Measurements from ENCODE around the gene RBBP6. TPM values are rescaled to one million over a fixed set of nuclear protein-coding genes. Genes with fewer than 3 reads are reported as not detected.
"Not testable (repeated sequence)": the region's sequence is repeated elsewhere in the genome, so short reads cannot be mapped to it uniquely, and the experiment has no call there.

The RBBP6 gene, protein sequence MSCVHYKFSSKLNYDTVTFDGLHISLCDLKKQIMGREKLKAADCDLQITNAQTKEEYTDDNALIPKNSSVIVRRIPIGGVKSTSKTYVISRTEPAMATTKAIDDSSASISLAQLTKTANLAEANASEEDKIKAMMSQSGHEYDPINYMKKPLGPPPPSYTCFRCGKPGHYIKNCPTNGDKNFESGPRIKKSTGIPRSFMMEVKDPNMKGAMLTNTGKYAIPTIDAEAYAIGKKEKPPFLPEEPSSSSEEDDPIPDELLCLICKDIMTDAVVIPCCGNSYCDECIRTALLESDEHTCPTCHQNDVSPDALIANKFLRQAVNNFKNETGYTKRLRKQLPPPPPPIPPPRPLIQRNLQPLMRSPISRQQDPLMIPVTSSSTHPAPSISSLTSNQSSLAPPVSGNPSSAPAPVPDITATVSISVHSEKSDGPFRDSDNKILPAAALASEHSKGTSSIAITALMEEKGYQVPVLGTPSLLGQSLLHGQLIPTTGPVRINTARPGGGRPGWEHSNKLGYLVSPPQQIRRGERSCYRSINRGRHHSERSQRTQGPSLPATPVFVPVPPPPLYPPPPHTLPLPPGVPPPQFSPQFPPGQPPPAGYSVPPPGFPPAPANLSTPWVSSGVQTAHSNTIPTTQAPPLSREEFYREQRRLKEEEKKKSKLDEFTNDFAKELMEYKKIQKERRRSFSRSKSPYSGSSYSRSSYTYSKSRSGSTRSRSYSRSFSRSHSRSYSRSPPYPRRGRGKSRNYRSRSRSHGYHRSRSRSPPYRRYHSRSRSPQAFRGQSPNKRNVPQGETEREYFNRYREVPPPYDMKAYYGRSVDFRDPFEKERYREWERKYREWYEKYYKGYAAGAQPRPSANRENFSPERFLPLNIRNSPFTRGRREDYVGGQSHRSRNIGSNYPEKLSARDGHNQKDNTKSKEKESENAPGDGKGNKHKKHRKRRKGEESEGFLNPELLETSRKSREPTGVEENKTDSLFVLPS (N-terminal part only)
- 35.5 TPM for total RNA-seq

DNA sequence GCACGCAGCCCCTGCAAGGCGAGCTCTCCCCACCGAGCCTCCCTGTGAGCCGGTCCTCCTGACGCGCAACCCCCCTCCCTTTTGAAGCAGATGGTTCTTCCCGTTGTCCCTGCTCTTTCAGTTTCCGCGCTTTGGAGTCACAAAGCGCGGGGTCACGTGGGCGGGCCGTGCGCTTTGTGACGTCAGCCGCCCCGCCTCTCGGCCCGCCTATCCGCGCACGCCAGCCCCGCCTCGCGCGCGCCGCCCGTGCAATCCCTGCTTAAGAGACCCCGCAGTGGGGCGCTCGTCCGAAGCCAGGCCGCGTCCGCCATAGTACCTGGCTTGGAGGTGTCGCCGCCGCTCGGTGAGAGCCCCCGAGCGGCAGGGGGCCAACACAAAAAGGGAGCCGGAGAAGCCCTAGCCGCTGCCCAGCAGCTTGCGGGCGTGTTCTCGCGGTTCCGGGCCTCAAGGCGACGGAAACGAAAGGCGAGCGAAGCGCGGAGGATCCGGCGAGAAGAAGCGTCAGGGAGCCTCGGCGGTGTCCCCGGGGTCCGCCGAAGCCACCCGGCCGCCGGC, at the start of gene RBBP6:
RBBP6 (plus strand) TSS at position 272 of the 555 bp plus-strand sequence. CDS start 1,061 bp downstream, outside the sequence.
- no peak for FAIRE-seq
- peak; percentile 91 to 93 for DNase-seq (ENCODE audit: low spot score in 2 of 2)

DNA sequence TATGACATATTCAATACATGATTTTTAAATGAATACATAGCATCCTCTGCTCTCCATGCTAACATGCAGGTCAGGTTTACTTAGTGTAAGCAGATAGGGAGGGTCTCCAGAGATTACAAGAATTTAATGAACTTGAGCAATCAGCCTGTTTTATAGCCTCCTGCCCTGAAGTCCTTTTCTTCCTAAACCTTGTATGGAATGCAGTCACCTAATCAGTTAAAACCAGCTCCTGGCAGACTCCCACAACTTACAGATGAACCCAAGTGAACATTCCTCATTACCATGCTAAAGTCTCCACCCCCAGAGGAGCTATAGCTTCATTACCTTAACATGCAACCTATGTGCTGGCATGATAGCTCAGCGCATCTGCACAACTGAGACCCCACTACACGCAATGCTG, 48.5 kb upstream of the RBBP6 start:
- FAIRE-seq: no peak
- DNase-seq (ENCODE audit: low spot score in 2 of 2): no peak

DNA sequence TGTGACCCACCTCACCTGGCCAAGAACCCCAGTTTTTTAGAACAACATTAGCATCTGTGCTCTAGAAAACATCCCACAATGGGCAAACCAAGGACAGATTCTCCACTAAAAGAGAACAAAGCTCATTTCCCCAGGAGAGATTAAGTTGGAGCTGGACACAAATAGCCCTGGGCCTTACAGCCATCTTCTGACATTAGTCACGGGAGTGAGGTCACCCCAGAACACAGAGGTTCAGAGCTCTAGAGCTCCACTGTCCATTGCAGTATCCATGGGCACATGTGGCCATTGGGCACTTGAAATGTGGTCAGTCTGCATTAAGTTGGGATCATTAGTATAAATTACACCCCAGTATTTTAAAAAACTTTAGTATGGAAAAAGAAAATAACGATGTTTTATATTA, 47.6 kb upstream of the RBBP6 start:
- FAIRE-seq: no peak
- DNase-seq (ENCODE audit: low spot score in 2 of 2): no peak

DNA sequence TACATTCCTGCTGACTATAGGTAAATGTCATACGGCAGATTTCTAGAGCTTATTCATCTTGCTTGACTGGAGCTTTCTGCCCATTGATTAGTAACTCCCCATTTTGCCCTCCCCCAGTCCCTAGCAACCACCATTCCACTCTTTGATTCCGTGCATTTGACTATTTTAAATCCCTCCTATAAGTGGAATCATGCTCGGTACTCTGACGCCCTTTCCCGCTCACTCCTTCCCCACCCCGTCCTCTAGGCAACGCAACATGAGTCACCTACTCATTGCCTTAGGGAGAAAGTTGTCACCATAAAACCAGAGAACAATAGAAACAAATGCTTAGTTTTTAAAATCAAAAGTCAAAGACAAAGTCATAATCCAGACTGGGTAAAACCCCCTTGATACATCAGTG, 45.5 kb upstream of the RBBP6 start:
- FAIRE-seq: no peak
- no peak for DNase-seq (ENCODE audit: low spot score in 2 of 2)

DNA sequence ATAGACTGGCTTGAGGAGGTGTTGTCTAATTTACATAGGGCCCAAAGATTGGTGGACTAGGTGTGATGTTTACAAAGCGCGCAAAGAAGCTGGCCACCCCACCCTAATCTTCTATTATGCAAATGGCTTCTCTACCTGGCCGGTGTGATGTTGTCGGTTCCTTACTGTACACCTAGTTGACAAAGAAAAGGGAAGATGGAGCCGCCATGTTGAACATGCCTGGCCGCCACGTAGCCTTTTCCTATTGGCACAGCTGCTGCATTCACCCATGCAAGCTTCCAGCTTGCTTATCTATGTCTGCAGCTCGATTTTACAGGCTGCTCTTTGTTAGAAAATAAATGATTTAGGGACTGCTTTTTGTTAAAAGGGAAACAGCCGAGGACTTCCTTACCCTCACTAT, 44.2 kb upstream of the RBBP6 start:
- DNase-seq (ENCODE audit: low spot score in 2 of 2); FAIRE-seq: not testable (repeated sequence)

DNA sequence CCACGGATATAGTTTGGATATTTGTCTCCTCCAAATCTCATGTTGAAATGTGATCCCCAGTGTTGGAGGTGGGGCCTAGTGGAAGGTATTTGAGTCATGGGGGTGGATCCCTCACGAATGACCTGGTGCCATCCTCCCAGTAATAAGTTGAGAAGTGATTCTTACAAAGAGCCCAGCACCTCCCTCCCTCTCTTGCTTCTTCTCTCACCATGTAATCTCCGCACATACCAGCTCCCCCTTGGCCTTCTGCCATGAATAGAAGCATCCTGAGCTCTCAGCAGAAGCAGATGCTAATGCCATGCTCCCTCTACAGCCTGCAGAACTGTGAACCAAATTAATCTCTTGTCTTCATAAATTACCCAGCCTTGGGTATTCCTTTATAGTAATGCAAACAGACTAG, 41.9 kb upstream of the RBBP6 start:
- DNase-seq (ENCODE audit: low spot score in 2 of 2) (no peak), FAIRE-seq (no peak)

DNA sequence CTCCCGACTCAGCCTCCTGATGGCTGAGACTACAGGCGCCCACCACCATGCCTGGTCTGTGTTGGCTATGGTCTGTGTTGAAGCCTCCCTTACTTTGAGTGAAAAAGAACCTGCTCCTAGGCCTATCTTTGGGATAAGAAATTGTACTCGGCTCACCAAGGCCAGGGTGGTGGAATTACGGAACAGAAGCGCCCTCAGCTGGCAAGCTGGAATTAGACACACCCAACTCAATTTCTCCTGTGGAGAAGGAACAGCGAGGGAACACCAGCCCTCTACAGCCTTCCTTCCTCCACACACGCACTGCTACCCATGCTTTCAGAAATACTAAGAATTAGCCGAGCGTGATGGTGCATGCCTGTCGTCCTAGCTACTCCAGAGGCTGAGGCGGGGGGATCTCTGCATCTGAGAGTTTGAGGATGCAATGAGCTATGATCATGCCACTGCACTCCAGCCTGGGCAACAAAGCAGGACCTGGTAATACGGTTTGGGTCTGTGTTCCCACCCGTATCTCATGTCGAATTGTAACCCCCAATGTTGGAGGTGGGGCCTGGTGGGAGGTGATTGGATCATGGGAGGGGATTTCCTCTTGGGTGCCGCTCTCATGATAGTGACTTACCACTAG, 40.1 kb upstream of the RBBP6 start:
- DNase-seq (ENCODE audit: low spot score in 2 of 2) (peak in 1 of 2 donors; percentile 49), FAIRE-seq (no peak)

DNA sequence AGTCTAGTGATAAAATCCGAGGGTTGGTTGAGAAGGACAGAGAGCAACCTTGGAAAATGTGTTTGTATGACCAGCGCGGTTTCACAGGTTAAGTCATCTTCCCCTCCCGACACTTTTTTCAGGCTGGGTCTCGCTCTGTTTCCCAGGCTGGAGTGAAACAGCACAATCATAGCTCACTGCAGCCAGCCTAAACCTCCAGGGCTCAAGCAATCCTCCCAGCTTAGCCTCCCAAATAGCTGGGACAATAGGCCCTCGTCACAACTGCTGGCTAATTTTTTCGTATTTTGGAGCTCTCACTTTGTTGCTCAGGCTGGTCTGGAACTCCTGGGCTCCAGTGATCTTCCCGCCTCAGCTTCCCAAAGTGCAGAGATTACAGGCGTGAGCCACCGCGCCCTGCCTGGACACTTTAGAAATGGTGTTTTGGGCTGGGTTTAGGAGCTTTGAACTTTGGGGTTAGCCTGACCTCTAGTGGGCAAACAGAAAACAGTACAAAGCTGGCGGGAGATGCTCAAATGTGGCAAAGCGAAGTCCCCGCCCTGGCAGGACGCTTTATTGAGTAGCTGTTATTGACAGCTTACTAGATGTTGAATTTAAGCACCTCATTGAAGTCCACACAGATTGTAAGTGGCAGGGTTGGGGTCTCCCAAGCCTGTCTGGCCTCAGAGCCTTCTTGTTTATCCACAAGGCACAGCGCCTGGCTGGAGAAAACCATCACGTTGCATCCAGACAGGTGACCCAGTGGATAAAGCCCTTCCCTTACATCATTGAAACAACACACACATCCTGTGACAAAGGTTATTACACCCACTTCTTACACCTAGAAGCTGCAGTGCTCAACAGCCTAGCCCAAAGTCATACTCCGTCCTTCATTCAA, 34.7 kb upstream of the RBBP6 start:
- FAIRE-seq (no peak), DNase-seq (ENCODE audit: low spot score in 2 of 2) (peak; percentile 27 to 65)

DNA sequence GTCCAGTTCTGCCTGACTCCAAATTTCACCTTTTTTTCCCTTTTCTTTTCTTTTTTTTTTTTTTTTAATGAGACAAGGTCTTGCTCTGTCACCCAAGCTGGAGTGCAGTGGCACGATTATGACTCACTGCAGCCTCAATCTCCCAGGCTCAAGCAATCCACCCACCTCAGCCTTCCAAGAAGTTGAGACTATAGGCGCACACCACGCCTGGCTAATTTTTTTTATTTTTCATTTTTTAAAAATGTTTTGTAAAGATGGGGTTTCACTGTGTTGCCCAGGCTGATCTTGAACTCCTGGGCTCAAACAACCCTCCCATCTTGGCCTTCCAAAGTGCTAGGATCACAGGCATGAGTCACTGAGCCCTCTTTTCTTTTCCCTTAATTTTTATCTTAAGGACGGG, 33.4 kb upstream of the RBBP6 start:
- FAIRE-seq (no peak), DNase-seq (ENCODE audit: low spot score in 2 of 2) (no peak)

DNA sequence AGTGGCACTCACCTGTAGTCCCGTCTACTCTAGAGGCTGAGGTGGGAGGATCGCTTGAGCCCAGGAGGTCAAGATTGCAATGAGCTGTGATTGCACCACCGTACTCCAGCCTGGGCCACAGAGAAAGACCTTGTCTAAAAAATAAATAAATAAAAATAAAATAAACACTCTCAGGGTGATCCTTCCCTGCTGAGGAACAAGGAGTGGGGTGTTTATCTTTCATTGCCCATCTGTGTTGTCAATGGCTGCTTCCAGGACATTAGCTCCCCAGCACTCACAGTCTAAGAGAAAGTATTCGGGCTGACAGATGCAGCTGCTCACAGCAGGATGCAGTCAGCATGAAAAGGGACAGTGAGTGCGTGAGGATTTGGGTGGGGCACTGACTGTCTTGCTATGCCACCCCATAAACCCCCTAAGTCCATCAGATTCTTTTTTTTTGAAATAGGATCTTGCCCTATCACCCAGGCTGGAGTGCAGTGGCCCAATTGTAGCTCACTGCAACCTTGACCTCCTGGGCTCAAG, 31.3 kb upstream of the RBBP6 start:
- DNase-seq (ENCODE audit: low spot score in 2 of 2) (no peak), FAIRE-seq (no peak)

DNA sequence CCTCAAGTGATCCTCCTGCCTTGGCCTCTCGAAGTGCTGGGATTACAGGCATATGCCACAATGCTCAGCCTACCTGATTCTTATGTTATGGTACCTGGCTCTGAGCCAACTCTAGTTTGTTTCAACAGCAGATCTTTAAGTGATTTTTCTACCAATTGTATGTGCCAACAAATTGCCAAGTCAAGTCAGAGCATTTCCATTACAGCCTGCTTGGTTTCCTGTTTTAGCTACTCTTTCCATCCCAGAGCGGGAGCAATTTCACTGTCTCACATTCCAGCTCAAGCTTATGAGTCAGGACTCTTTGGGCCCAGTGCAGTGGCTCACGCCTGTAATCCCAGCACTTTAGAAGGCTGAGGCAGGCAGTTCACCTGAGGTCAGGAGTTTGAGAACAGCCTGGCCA, 30.8 kb upstream of the RBBP6 start:
- FAIRE-seq: no peak
- DNase-seq (ENCODE audit: low spot score in 2 of 2): no peak

DNA sequence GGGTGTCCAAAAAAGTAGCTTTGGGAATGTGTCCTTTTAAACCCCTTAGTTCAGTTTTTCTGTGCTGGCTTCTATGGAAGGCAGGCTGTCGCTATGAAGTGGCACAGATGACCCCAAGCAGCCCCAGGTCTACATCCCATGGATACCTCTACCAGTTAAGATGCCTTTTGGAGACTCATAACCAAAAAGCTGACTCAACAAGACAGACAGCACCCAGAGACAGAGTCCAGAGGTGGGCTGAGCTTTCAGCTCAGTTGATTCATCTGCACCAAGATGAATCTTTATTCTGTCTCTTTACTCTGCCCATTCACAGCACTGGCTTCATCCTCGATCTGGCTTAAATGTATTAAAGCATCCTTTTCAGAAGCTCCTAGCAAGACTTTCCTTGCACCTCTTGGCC, 29.8 kb upstream of the RBBP6 start:
- FAIRE-seq (no peak), DNase-seq (ENCODE audit: low spot score in 2 of 2) (no peak)

DNA sequence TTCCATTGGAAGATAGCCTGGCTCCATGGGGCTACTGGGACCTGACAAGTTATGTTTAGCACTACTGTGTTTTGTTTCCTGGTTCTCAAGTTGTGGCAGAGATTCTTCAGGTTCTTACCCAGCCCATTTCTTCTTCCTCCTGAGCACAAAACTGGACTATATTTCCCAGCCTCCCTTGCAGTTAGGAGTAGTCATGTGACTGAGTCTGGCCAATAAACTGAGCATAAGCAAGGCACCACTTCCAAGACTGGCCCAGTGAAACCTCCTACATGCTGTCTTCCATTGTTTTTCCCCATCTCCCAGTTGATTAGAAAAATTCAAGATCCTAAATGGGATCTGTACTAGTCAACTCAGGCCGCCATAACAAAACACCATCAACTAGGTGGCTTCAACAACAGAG, 28.2 kb upstream of the RBBP6 start:
- DNase-seq (ENCODE audit: low spot score in 2 of 2): no peak
- no peak for FAIRE-seq

DNA sequence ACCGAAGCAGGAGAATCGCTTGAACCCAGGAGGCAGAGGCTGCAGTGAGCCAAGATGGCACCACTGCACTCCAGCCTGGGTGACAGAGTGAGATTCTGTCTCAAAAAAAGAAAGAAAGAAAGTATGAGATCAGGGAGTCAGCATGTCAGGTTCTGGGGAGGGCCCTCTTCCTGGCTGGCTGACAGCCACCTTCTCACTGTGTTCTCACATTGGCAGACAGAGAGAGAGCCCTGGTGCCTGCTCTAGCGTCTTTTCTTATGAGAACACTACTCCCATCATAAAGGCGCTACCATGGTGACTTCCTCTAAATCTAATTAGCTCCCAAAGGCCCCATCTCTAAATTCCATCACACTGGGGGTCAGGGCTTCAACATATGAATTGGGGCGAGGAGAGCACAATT, 27.6 kb upstream of the RBBP6 start:
- FAIRE-seq (no peak), DNase-seq (ENCODE audit: low spot score in 2 of 2) (no peak)

DNA sequence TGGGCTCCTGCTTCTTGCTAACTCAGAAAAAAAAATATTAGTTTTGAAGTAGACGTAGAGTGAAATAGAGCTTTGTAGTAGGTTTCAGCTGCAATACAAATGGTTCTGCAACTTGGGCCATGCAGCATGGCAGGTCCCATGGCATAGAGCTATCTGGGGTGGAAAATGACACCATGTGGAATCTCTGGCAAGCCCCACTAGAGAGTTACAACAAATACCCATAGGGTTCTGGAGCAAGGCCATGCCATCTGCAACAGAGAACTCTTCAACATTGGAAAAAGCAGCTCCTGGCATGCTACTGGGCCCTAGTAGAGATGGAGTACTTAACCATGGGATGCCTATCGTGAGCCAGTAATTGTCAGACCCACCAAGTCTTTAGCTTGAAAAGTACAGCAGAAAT, 25.3 kb upstream of the RBBP6 start:
- DNase-seq (ENCODE audit: low spot score in 2 of 2): no peak
- no peak for FAIRE-seq

DNA sequence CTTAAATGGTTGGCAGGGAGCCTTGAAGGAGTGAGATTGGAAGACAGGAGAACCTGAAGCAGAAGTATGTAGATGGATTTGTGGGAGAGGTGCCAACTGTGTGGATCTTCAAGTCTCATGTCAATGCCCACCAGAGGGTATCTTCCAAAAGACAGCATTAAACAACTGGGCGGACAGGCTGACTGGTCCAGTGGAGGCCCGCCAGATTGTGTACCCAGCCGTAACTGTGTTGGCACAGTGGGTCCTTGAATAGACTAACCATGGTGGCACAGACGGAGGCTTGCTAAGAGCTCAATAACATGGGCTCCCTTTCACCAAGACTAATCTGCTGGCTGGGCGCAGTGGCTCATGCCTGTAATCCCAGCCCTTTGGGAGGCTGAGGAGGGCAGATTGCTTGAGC, 24.2 kb upstream of the RBBP6 start:
- no peak for FAIRE-seq

DNA sequence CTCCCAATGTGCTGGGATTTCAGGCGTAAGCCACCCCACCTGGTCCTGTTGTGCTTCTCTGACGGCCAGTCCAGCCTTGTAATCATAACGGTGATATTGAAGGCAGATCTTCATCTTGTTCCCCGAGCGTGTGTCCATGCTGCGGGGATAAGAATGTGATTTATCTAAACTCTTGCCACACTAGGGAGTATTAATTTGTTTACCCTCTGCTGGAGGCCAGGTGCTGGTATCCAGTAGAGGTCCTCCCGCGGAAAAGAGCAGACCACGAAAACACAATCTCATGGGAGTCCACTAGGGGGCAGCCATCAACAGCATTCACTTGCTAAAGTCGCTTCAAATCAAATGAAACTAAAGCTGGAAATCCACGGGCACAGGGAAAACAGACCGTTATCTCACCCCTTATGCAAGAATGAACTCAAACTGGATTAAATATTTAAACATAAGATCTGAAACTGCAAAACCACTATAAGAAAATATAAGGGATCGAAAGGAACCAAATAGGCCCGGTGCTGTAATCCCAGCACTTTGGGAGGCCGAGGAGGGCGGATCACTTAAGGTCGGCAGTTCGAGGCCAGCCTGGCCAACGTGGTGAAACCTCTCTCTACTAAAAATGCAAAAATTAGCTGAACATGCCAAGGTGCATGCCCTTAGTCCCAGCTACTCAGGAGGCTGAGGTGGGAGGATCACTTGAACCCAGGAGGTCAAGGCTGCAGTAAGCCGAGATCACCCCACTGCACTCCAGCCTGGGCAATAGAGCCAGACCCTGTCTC, 22.3 kb upstream of the RBBP6 start:
- DNase-seq (ENCODE audit: low spot score in 2 of 2) (peak; percentile 22 to 67), FAIRE-seq (no peak)

More for the DNA sequence above, 24.2 kb upstream of the RBBP6 start:
- no peak for DNase-seq (ENCODE audit: low spot score in 2 of 2)

DNA sequence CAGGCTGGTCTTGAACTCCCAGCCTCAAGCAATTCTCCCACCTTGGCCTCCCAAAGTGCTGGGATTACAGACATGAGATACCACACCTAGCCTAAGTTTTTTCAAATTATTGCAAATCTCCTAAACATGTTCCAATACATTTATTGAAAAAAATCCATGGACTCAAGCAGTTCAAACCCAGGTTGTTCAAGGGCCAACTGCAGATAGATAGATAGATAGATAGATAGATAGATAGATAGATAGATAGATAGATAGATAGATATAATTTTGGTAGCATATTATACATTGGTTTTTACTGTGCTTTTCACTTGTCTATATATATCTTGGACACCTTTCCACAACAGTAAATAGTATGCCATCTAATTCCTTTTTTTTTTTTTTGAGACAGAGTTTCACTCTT, 20.9 kb upstream of the RBBP6 start:
- FAIRE-seq: no peak
- no peak for DNase-seq (ENCODE audit: low spot score in 2 of 2)

DNA sequence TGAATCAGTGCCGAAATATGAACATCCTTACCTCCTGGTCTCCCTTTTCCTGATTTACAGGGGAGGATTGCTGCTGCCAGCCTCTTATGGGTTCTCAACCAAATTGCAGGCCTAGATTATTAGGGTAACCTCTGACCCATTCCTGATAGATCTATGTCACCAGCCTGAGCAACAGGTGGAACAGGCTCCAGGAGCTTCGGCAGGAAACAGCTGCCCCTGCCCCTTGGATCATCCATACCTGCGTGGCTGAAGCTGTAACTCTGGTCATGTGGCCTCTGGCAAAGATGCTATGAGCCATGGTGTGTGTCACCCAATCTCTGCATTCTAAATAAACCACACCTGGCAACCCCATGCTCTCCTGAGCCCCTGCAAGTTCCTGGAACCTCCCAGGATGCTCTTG, 18.4 kb upstream of the RBBP6 start:
- FAIRE-seq (no peak), DNase-seq (ENCODE audit: low spot score in 2 of 2) (no peak)
